ENCODE measurements around the gene WDR43.

The WDR43 gene

GRCh38 chr2:28909655-28910353 lies 15.3 kb downstream of the WDR43 start:
- no peak for DNase-seq

DNA sequence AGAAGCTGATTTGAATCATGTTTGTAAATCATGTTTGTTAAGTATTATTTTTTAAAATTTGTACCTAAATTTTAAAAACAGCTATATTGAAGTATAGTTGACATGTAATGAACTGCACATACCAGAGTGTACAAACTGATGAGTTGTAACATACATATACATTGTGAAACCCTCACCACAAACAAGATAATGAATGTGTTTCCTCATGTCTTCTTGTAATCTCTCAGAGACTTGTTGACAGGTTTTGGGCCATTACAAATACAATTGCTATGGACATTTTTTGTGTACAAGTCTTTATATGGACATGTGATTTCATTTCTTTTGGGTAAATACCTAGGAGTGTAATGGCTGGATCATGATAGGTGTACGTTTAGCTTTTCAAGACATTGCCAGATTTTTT lies 21.5 kb downstream of the WDR43 start:
- DNase-seq: no peak

- no peak for DNase-seq
Measured at GRCh38 chr2:28926847-28927246, 32.4 kb downstream of the WDR43 start.

- DNase-seq: no peak
Measured at GRCh38 chr2:28927469-28927868, 33.0 kb downstream of the WDR43 start.

- DNase-seq: no peak
Measured at GRCh38 chr2:28927878-28928277, 33.4 kb downstream of the WDR43 start.

DNA sequence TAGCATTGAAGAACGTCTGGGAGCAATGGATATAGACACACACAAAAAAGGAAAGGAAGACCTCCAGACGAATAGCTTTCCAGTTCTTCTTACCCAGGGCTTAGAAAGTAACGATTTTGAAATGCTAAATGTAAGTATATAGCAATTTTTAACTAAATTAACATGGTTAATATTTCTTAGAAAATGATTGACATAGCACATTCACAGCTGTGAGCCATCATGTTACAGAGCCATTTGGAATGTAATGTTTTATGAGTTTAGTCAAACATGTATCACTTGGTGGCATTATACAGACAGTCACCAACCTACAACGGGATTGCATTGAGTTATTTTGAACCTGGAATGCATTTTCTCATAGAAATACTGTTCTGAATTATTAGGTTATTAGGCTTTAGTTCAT lies 35.1 kb downstream of the WDR43 start:
- no peak for DNase-seq

- DNase-seq: no peak
Measured at GRCh38 chr2:28930205-28930604, 35.7 kb downstream of the WDR43 start.

DNA sequence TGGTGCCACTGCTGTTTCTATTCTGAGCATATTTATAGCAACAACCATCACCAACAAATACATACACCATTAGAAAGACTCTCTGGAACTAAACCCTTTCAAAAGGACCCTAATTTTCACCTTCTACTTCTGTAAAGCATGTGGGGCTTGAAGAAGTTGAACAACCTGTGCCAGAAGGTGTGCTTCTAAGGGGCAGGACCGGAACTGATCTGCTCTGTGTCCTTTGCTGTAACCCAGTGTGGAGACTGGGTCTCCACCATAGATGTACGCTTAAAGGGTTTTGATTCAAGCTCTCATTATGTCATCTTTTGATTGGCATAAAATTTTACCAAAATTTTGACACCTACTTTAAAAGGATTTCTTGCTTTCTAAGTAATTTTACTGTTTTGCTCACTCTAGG lies 40.3 kb downstream of the WDR43 start:
- DNase-seq: no peak

DNA sequence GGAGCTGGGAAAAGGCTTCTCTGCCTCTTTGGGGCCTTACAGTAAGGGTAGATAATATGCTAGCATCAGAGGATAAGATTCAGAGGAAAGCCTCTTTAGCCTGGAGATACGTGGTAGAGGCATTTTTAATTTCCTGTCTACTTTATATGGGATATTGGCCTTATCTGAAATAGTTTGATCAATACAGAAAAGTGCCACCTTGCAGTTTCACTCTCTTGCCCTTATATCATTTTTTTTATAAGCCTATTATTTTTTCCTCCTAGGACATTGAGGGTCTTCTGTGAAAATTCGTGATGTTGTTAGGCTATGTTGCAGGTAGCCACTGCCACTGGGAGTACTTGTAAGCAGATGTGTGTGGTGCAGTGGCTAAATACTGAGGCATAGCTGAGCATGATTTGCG lies 46.5 kb downstream of the WDR43 start:
- DNase-seq: no peak

DNA sequence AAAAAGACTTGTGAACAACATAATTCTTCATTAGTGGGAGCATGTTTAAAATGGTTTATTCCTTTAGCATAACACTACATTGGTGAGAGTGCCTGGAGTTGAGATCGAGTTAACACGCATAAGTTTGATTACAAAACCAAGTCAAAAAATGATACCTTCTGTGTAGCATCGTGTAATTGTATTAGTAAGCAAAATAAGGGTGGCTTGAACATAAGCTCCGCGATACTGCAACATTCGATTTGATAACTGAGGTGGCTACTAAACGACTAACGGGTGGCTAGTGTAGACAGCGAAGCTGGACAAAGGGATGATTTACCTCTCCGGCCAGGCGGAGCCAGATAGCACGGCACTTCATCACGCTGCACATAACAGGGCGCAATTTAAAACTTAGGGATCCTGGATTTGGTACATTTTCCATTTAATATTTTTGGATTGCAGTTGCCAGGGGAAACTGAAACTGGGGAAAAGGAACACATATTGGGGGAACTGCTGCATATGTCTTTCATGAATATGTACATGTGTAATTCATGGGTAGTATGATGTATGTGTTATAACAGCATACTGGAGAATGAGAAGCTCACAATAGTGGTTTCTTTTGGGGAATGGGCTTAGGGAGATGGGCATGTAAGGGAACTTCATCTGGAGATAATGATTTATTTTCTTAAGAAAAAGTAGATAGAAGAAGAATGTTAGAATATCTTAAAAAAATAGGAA lies 50.2 kb downstream of the WDR43 start:
- DNase-seq: no peak

- no peak for DNase-seq
Measured at GRCh38 chr2:28948160-28948559, 53.7 kb downstream of the WDR43 start.

GRCh38 chr2:28949190-28949589 lies 54.7 kb downstream of the WDR43 start:
- DNase-seq: no peak

DNA sequence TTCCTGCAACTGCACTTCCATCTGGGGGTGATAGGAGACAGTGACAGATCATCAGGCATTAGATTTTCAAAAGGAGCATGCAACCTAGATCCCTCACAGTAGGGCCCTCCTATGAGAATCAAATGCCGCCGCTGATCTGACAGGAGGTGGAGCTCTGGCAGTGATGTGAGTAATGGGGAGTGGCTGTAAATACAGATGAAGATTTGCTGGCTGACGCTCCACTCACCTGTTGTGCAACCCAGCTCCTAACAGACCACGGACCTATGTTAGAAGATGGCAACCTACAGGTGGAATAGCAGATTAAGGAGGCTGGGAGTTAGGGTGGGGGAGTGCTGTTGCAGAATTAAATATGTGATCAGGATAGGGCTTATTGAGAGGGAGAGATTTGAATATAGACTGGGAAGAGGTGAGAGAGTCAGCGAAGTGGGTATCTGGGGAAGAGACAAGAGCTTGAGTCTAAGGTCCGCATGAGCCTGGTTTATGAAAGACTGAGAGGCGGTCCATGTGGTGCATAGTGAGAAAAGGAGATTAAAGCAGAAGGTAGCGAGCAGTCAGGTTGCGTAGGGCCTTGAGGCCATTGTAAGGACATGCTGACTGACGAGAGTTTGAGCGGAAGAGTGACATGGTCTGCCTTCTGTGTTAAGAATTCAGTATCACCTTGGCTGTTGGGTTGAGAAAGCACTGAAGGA lies 55.3 kb downstream of the WDR43 start:
- DNase-seq: no peak

DNA sequence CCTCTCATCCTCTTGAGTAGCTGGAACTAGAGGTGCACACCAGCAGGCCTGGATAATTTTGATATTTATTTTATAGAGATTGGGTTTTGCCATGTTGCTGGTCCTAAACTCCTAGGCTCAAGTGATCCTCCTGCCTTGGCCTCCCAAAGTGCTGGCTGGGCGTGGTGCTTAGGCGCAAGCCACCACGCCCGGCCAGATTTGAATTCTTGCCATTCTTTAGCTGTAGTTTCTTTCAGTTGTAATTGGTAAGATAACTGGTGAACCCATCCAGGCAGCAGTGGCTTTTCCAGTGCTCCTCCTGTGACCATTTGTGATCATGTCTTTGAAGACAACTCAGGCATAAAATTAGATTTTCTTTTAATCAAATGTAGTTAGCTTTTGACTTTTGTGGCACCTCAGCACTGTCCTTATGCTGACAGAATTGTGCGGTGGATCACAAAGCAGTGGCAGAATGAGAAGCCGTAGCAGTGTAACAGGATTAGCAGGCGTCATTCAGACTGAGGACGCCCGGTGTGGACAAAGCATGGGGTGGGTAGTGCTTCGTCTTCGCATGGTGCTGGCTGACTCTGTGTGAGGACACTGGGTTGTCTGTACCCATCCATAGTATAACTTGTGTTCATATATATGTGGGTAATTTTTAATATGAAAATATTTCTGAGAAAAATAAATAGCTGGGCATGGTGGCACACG lies 56.6 kb downstream of the WDR43 start:
- DNase-seq: no peak

GRCh38 chr2:28951910-28952835 lies 57.7 kb downstream of the WDR43 start:
- DNase-seq: no peak

DNA sequence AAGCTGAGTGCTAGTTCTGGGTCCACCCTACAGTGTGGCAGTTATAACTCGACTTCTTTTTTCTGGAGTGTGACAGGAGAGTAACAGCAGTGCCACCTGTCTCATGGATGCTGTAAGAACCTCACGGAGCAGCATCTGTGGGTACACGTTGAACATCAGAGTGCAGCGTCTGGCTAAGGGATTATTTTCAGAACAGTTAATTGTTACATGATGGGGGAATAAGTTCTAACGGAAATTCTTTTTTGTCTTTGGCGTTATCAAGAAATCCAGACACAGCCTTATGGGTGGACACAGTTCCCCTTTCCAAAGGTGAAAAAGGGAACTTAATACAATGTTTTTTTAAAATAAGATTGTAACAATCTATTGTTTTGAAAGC lies 58.4 kb downstream of the WDR43 start:
- DNase-seq: no peak

GRCh38 chr2:28955467-28955866 lies 61.0 kb downstream of the WDR43 start:
- DNase-seq: no peak

GRCh38 chr2:28956415-28956826 lies 62.0 kb downstream of the WDR43 start:
- DNase-seq: no peak

- DNase-seq: no peak
Measured at GRCh38 chr2:28956890-28957289, 62.4 kb downstream of the WDR43 start.

DNA sequence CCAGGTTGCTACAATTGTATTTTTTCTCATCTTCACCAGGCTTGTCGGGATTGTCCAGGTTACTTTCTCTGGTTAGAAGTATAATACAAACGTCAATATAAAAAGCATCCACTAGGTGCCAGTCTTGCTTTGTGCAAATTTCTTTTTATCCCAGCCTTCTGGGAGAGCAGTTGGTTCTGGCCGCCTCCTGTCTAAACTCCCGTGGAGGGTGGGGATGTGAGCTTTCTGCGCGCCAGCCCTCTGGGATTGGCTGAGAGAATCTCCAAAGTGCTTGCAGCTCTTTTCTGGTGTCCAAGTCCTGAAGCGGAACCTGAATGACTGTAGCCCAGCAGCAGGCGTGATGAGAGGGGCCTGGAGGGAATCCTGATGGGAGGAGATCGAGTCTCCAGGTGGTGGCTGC lies 64.2 kb downstream of the WDR43 start:
- DNase-seq: peak; percentile 76 to 80

- no peak for DNase-seq
Measured at GRCh38 chr2:28960401-28960800, 65.9 kb downstream of the WDR43 start.

GRCh38 chr2:28962505-28962904 lies 68.0 kb downstream of the WDR43 start:
- no peak for DNase-seq
